NOMO-1 treated with dmso at 0.1 percent for 144 hours (cell line): ENCODE data around the gene COL7A1.

Source experiments
- DNase-seq: peaks from one replicate; lab custom pipeline; 2025; ENCODE audit not compliant: unreplicated experiment; lab: John Stamatoyannopoulos, UW

The COL7A1 gene

DNA sequence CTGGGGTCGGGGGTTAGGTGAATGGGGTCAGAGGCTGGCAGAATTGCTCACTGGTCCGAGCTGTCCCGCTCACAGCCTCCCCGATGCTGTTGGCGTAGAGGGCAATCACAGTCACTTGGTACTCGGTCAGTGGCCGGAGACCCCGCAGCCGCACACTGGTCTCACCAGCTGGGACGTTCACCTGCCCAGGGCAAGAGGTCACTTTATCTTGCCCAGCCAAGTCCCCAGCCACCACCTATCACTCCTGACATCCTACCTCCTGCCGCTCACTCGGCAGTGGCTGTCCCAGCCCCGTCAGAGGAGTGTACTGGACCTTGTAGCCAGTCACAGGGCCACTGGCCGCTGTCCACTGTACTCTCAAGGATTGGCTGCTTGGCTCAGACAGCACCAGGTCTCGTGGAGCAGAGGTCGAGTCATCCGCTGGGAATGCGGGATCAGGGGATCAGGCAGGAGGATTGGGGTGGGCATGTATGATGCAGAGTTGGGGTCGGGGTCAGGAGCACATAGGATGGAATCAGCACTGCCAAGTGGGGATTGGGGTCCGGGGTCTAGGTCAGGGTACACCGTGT, 2.5 kb downstream of the COL7A1 start:
- DNase-seq = no peak

DNA sequence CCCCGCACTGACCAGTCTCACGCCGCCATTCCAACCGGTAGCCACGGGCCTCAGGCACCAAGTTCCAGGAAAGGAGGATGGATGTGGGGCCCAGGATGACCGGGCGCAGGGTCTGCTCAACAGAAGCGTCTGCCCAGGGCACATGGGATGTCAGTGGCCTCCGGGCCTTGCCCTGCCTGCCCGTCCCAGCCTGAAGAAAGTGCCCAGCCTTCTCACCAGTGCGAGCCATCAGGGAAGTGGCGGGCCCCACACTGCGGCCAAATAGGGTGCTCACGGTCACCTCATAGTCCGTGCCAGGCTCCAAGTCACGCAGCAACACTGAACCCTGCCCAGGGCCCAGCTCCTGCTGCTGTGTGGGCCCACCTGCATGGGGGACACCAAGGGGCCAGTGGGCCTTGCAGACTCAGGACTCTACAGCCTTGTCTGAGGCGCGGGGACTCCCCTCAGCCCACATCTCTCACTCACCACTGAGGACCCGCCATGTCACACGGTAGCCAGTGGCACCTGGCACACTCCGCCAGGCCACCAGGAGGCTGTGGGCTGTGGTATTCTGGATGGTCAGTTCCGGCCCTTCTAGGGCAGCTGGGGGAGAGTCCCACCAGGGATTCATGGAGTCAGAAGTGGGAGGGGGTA, 3.1 kb downstream of the COL7A1 start:
- no peak for DNase-seq

DNA sequence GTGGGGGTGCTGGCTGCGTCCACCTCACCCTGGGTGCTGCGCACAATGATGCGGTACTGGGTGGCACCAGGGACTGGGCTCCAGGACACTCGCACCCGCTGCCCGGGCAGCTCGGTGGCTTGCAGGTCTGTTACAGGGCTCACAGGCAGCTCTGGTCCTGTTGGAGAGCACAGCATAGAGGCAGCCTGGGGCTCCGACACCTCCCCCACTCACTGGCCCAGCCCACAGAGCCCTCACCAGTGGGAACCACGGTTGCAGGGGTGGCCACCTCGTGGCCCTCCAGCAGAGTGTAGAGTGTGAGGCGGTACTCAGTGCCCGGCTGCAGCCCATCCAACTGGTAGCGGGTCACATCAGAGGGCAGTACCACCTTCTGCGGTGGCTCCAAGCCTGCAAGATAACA, 3.7 kb downstream of the COL7A1 start:
- DNase-seq = no peak

DNA sequence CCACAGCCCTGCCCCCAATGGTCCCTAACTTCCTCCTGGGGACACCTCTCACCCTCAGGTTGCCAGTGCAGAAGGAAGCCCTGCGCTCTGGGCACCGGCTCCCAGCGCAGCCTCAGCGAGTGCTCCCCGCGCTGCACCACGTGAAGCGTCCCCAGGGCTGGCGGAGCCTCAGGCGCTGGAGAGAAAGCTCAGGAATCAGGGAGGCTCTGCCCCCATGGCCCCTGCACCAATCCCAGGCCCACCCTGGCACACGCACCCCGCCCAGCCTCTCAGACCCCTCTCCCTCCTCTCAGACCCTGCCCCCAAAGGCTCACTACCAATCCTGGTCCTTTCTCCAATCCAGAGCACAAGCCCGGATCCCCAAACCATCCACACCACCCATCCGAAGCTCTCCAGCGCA, 6.9 kb downstream of the COL7A1 start:
- no peak for DNase-seq

DNA sequence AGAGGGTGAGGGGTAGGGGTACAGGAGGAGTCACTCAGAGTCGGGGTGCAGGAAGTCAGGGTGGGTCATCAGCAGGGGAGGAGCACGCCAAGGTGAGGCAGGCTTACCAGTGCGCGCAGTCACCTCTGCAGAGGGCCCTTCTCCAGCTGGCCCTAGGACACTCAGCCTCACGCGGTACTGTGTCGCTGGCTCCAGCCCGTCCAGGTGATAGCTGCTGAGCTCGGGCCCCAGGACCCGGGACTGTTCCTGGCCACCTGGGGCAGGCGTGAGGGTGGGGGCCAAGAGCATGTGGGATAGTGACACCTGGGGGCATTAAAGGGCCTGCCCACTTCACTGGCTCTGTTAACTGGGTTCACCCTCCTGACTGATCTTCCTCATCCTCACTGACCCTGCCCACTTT, 7.4 kb downstream of the COL7A1 start:
- no peak for DNase-seq

DNA sequence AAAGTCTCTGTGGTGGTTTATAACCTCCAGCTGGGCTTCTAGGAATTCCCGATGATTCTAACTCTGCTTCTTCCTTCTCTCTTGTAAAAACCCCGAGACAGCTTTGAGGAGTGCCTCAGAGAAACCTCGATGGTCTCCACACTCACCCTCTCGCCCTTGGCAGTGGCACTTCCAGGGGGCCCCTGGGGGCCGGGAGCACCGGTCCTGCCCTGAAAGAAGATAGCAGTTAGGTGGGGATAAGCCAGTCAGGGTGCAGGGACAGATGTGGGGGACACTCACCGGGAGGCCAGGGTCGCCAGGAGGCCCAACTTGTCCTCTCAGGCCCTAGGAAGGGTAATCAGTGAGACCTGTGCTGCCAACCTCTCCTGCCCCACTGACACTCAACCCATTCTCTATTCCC, 9.7 kb downstream of the COL7A1 start:
- no peak for DNase-seq

DNA sequence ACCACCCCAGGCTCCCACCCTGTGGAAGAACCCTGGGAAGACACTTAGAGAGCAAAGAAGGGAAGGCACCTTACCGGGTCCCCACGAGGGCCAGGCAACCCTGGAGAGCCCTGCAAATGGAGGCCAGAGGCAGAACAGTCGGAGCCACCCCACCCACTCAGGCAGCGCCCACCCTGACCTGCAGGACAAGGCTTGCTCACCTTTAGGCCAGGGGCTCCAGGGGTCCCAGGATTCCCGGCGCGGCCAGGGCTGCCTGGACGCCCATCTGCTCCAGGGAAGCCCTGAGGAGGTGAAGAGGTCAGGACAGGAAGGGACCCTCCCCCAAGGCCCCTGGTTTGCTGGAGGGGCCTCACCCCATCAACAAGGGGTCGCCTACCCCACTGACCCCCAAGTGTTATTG, 10.3 kb downstream of the COL7A1 start:
- DNase-seq = no peak

DNA sequence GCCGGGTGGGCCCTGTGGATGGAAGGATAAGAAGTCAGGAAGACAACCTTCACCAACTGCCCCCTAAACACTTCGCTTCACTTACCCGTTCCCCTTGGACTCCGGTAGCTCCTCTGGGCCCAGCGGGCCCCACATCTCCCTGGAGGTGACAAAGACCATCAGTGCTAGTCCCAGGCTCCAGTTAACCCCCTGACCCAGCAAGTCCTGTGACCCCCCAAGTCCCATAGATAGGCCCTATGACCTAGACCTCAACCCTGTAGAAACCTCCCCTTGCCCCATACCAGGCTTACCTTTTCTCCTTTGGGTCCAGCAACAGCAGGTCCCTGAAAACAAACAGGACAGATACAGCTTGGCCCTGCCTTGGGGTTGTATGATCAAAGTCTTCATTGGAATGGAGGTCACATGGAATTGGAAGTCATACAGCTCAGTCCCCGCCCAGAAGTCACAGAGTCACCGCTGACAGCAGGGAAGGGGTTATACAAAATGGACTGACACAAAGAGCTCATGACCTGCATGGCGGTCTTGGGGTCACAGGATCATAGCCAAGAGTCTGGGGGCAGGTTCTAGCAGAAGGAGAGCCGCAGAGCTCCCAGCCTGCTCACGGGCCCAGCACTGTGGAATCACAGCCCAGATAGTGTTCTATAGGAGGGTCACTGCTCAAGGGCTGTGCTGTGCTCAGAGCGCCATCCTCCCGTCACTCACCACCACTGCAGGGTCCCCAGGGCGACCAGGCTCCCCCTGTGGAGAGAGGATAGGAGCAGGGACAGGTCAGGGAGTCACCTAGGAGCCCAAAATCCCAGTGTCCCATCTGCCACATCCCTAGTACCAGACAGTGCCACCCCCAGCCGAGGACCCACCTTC, 13.3 kb downstream of the COL7A1 start:
- DNase-seq = no peak

DNA sequence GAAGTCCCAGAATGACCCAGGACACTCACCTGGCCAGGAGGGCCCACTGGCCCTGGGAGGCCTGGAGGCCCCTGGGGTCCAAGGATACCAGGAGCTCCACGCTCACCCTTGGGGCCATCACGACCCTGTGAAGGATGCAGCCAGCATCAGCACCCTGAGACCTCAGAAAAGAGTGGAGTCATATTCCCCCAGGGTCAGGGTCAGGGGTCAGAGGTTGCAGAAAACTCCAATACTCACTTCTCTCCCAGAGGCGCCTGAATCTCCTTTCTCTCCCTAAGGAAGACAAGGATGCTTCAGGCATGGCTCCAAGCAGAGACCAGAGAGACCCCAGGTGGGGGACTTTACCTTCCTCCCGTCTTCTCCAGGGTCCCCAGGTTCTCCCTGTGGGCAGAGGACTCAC, 18.5 kb downstream of the COL7A1 start:
- no peak for DNase-seq

DNA sequence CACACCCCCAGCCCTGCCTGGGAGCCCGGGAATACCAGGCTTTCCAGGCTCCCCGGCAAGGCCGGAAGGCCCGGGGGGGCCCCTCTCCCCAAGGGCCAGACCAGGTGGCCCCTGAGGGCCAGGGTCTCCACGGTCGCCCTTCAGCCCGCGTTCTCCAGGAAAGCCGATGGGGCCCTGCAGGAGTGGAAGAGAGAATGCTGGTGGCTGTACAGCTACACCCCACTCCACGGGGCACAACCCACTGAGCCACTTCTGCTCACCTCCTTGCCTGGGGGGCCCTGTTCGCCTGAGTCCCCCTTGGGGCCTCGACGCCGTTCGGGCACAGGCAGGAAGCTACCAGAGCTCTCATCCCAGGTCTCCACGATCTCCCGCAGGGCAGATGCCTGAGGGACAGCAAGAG, 19.8 kb downstream of the COL7A1 start:
- DNase-seq = no peak

DNA sequence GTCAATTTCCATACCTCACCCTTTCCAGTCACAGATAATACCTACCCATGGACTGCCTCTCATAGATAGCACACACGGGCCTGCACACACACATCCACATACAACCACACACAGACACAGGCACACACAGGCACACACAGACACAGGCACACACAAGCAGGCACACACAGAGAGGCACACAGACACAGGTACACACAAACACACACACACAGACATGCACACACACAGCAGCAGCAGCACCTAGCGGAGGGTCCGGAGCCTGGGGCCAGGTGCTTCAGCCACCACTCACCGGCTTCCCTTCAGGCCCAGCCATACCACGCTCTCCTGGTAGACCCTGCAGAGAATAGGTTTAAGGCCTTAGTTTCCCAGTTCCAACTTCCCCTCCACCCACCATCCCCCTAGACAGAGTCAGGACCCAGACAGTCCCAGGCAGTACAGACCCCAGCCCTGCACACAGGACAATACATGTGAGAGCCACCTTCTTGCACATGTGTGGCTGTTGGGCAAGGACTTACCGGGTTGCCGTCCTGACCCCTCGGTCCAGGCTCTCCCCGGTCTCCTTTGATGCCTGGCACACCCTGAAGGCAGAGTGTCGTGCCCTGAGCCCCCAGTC, 21.1 kb downstream of the COL7A1 start:
- no peak for DNase-seq

DNA sequence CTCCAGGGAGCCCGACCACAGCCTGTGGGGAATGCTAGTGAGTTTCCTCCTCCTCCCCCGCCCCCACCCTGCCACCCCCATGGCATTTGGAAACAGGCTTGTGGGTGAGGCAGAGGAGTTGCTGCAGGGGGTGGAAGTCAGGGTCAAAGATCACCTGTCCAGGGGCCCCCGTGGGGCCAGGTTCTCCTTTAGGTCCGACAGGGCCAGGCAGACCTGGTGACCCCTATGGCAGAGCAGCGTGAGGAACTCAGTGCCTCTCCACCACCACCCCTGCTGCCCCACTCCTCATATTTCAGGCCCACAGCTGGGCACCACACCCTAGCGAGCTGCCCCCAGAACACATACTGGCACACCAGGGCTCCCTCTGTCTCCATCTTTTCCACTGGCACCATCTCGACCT, 22.6 kb downstream of the COL7A1 start:
- DNase-seq = no peak

DNA sequence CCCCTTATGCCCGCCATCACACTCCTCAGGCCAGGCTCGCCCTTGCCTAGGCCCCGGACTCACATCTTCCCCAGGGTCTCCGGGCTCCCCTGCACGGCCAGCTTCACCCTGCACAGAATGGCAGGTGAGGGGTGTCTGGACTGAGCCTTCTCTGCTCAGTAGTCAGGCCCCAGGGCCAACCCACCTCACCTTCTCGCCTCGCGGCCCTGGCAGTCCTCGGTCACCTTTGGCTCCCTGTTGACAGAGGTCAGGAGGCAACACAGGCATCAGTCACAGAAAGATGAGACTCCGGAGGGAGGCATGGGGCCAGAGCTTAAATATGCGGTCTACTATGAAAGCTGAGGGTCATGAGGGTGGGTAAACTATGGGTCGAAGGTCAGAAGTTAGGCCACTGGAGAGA, 23.2 kb downstream of the COL7A1 start:
- DNase-seq = no peak

DNA sequence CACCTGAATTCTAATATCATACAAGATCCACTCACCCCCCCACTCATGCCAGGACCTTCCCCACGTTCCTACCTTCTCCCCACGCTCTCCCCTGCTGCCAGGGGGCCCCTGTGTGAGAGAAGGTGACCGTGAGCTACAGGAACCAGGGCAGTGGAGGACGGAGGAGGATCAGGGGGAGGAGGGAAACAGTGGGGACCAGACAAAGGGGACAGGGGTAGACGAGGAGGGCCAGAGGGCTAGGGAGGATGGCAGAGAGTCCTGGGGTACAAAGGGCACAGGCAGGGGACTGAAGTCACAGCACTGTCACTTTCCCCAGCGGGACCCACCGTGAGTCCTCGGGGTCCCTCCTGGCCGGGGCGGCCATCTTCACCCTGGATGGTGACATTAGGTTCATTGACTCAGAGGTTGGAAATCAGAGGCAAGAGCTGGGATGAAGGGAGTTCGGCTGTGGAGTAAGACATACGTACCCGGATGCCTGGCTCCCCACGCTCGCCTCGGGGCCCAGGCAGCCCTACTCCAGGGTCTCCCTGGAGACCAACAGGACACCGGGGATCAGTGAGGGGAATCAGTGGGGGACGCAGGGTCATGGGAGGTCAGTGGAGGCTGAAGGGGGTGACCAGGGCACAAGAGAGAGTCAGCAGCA, 25.2 kb downstream of the COL7A1 start:
- DNase-seq = no peak

DNA sequence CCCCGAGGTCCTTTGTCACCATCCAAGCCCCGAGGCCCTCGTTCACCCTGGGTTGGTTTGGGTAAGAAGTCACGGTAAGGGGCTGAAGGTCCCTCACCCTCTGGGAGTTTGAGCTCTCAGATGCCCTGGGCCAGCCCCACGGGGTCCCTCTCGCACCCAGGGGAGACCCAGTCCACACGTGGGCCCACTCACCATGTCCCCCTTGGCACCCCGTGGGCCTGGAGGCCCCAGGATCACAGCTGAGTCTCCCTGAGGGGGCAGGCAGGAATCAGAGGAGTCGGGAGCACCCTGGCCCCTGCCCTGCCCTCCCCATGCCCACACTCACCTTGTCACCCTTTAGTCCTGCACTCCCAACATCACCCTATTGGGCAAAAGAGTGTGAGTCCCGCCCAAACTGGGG, 25.7 kb downstream of the COL7A1 start:
- DNase-seq = no peak

DNA sequence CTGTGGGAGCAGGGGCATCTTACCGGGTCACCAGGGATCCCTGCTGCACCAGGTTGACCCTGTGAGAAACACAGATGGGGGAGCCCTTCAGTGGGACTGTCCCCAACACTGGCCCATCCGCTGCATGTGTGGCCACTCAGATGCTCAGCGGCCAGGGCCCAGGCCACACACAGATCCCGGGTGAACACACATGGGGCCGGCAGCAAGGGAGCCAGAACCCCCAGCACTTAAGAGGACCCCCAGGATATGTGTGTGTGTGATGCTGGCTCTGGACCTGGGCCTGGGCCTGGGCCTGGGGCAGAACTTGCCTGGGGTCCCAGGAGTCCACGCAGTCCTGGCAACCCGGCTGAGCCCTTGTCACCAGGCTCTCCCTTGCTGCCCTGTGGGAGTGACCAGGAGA, 26.7 kb downstream of the COL7A1 start:
- DNase-seq = no peak

DNA sequence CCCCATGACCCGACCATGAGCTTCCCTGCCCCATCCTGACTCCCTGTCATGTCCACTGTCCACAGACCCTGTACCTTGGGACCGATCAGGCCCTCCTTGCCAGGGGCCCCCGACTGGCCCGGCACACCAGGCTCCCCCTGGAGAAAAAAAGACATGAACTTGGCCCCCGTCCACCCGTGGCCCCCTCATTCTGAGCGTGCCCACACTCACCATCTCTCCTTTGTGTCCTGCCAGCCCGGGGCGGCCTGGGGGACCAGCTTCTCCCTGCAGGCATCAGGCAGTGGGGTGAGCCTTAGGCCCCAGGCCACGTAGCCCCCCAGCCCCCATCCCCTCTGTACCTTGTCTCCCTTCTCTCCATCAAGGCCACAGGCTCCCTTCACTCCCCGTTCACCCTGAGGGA, 27.6 kb downstream of the COL7A1 start:
- no peak for DNase-seq

DNA sequence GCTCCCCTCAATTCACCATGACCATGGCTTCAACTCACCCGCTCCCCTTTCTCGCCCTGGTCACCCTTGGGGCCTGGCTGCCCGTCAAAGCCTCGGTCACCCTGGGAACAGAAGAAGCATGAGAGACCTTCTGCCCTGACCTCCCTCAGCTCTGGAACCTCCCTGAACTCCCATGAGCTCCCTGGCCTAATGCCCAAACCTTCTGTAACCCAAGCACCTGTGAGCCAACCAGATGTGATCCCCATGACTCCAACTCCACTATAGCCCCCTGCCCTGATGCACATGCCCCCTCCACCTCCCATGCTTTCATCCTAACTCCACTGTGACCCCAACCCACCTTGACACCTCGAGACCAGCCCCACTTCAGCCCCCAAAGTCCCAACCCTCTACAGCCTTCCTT, 28.0 kb downstream of the COL7A1 start:
- DNase-seq = no peak

DNA sequence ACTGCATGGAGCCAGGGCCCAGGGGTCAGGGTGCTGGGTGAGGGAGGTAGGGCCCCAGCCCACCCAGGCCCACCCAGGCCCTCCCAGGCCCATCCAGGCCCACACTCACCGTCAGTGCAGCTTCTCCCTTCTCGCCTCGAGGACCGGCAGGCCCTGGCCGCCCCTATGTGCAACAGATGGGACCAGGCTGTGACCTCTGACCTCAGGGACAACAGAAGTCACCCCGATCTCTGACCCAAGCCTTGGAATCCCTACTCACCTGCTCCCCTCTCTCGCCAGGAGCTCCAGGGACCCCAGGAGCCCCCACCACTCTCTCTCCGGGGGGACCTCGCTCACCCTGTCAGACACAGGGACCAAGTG, 28.7 kb downstream of the COL7A1 start:
- DNase-seq = no peak

DNA sequence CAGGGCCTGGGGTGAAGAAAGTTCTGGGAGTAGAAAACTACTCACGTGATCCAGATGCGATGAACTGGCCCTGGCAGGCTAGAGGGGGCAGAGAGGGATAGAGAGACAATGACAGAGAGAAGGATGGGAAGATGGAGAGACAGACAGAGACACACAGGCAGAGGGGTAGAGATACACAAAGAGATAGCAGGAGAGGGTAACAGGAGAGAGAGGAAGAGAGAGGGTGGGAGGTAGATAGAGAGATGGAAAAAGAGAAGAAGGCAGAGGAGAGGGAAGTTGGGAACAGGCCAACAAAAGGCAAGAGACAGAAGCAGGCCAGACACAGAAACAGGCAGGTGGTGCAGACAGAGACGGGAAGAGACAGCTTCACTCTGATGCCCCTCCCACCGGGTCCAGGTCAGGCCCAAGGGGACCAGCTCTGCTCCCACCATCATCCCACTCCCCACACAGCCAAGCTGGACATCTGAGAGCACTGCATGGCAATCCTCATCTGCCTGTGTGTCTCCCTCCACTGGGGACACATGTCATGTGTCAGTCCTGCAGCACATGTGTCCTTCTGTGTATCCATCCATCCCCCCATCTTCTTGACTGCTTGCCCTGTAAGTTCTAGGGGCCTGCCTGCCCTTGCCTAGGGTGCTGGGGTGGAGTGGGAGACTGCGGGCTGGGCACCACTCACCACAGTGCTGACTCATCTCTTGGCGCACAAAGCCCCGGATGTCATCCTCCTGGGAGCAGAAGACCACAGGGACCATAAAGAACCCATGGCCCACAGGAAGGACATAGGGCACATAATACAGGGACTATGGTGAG, 29.3 kb downstream of the COL7A1 start:
- DNase-seq = no peak

DNA sequence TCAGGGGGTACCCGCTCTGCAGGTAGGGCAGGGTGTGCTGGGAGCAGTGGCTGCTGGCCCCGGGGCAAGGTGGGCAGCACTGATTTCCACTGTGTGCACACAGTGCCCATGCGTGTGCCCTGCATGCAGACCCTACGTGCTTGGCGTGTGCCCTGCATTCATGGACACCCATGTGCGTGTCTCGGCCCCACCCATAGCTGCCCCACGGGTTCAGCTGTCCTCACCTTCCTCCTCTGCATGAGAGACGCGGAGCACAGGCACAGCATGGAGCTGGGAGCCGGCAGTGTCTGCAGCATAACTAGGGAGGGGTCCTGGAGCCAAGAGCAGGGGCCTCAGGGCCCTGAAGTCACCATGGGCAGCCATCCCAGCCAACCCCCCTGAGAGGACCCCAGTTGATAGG, 29.9 kb downstream of the COL7A1 start:
- DNase-seq = no peak
